Peyer's patch (tissue), 4 donors: ENCODE data around the gene TAF5L. TPM values are rescaled to one million over a fixed set of nuclear protein-coding genes. Genes with fewer than 3 reads are reported as not detected.
A peak's percentile ranks its signal among the peaks of the same experiment; 100 is the strongest.

ENCODE experiments used
- DNase-seq, 3 donors: peaks; one replicate each; pipeline ENCODE4 v3.0.0-alpha.2; 2017 to 2019
- H3K27ac ChIP-seq, 4 donors: fragments of 200-600 bp; sonication (generic); one replicate each; pipeline ENCODE4 v1.5.1; 2016 to 2019
- H3K27me3 ChIP-seq, 2 donors: fragments of 200-600 bp; sonication (generic); one replicate each; pipeline ENCODE4 v1.5.1; 2019
- H3K36me3 ChIP-seq, 3 donors: fragments of 200-600 bp; sonication (generic); one replicate each; pipeline ENCODE4 v1.5.1; 2016 to 2019
- H3K4me1 ChIP-seq, 4 donors: fragments of 200-600 bp; sonication (generic); one replicate each; pipeline ENCODE4 v1.5.1; 2016 to 2019
- H3K4me3 ChIP-seq, 4 donors: fragments of 200-600 bp; sonication (generic); 1 replicate in 3 of 4; 2 replicates in 1 of 4; pipeline ENCODE4 v1.5.1; 2016 to 2019; ENCODE audit warnings: mild to moderate bottlenecking in 1 of 4
- H3K9me3 ChIP-seq, 4 donors: fragments of 200-600 bp; sonication (generic); one replicate each; pipeline ENCODE4 v1.5.1; 2016 to 2019; ENCODE audit warnings: mild to moderate bottlenecking in 1 of 4
- CTCF ChIP-seq, 6 experiments: fragments of 450-650 bp in 4 of 6; fragments of 200-600 bp in 2 of 6; sonication (generic) in 1 of 6; IDR thresholded peaks; one replicate each; pipeline ENCODE4 v1.5.1; 2017 to 2019; ENCODE audit warnings: antibody characterized with exemption in 6 of 6, mild to moderate bottlenecking in 3 of 6, moderate library complexity in 1 of 6
- POLR2A ChIP-seq, 2 donors: fragments of 450-650 bp; IDR thresholded peaks; one replicate each; pipeline ENCODE4 v1.5.1; 2017; ENCODE audit warnings: antibody characterized with exemption in 2 of 2, mild to moderate bottlenecking in 2 of 2, moderate library complexity in 2 of 2
- total RNA-seq, 4 donors: library from RNA; depleted of rRNA; stranded (reverse); fragments of >200 nt; gene quantifications; one replicate each; pipeline ENCODE4 v1.1.0, GENCODE V29; 2016

Gene TAF5L
- total RNA-seq, 4 donors from 2014 or later, result 10.5 to 33.0 (median 24.3) TPM

GRCh38 chr1:229572286-229572685 lies 53.6 kb downstream of the TAF5L start:
- Histone ChIP-seq H3K4me1 (no peaks in the 10 kb centered on the region), H3K36me3 (no peaks in the 10 kb centered on the region), H3K4me3 (no peak overlapping the region), H3K27me3 (no peaks in the 10 kb centered on the region), H3K27ac (no peak overlapping the region), H3K9me3 (no peaks in the 10 kb centered on the region)
- no peak for TF ChIP-seq POLR2A (IDR thresholded peaks at IDR 0.05)
- TF ChIP-seq CTCF (IDR thresholded peaks at IDR 0.05), result no peak
- DNase-seq, result no peak

GRCh38 chr1:229570891-229571516 lies 54.9 kb downstream of the TAF5L start:
- Histone ChIP-seq H3K27ac (no peak overlapping the region), H3K36me3 (no peaks in the 10 kb centered on the region), H3K4me3 (no peak overlapping the region), H3K27me3 (no peaks in the 10 kb centered on the region), H3K9me3 (no peaks in the 10 kb centered on the region), H3K4me1 (no peaks in the 10 kb centered on the region)
- DNase-seq, result no peak
- TF ChIP-seq POLR2A (IDR thresholded peaks at IDR 0.05), result no peak
- no peak for TF ChIP-seq CTCF (IDR thresholded peaks at IDR 0.05)

- Histone ChIP-seq H3K36me3 (no peaks in the 10 kb centered on the region), H3K4me3 (no peak overlapping the region), H3K4me1 (no peaks in the 10 kb centered on the region), H3K9me3 (no peaks in the 10 kb centered on the region), H3K27ac (no peak overlapping the region), H3K27me3 (no peaks in the 10 kb centered on the region)
- TF ChIP-seq CTCF (IDR thresholded peaks at IDR 0.05) (no peak), POLR2A (IDR thresholded peaks at IDR 0.05) (no peak)
- DNase-seq, result no peak
These were observed 55.6 kb downstream of the TAF5L start for GRCh38 chr1:229570305-229570704.

- no peak overlapping the region for H3K27ac ChIP-seq
- no peaks in the 10 kb centered on the region for H3K27me3 ChIP-seq
- no peaks in the 10 kb centered on the region for H3K9me3 ChIP-seq
- DNase-seq, result no peak
- H3K4me3 ChIP-seq, result no peak overlapping the region
- H3K4me1 ChIP-seq, result no peaks in the 10 kb centered on the region
- no peaks in the 10 kb centered on the region for H3K36me3 ChIP-seq
- TF ChIP-seq POLR2A (IDR thresholded peaks at IDR 0.05) (no peak), CTCF (IDR thresholded peaks at IDR 0.05) (no peak)
These were observed 58.6 kb downstream of the TAF5L start for GRCh38 chr1:229567109-229567868.

- Histone ChIP-seq H3K36me3 (no peaks in the 10 kb centered on the region), H3K4me3 (peak overlapping the region in 1 of 4 donors; percentile 28), H3K27ac (peak overlapping the region in 2 of 4 donors; percentile 38 to 70), H3K4me1 (peaks cover 0 to 5% (median 0%) of the 10 kb centered on the region in 4 donors), H3K9me3 (no peaks in the 10 kb centered on the region), H3K27me3 (no peaks in the 10 kb centered on the region)
- no peak for DNase-seq
- TF ChIP-seq CTCF (IDR thresholded peaks at IDR 0.05), result no peak
- no peak for TF ChIP-seq POLR2A (IDR thresholded peaks at IDR 0.05)
These were observed 62.2 kb downstream of the TAF5L start for GRCh38 chr1:229563701-229564100.
